Activated B cell treated with CpG ODN at 0.5 μM for 24 hours (primary cell): Measurements from ENCODE around the gene MYLK4. TPM values are rescaled to one million over a fixed set of nuclear protein-coding genes. Genes with fewer than 3 reads are reported as not detected.

Experiments
- ATAC-seq: fragments of 200-7000 bp; cut with Tn5 transposase; one replicate; pipeline ENCODE4 v1.10.0; 2021; ENCODE audit warnings: low read depth, mild to moderate bottlenecking, moderate library complexity
- CTCF ChIA-PET: fragments of 350-600 bp; sonication (Branson Sonifier 250); formaldehyde crosslinking; loops from one replicate; lab custom pipeline; 2021; ENCODE audit warnings: antibody characterized with exemption; lab: Charles Lee
- POLR2A ChIA-PET: fragments of 350-600 bp; sonication (Branson Sonifier 250); formaldehyde crosslinking; loops from one replicate; lab custom pipeline; 2021; ENCODE audit warnings: antibody characterized with exemption; lab: Charles Lee
- DNase-seq: peaks from one replicate; pipeline ENCODE4 v3.0.0; 2022
- H3K27ac Mint-ChIP-seq: one replicate; pipeline ENCODE4 v1.8.0; 2020; ENCODE audit warnings: mixed read lengths
- H3K27me3 Mint-ChIP-seq: one replicate; pipeline ENCODE4 v1.8.0; 2021; ENCODE audit warnings: mixed read lengths
- H3K36me3 Mint-ChIP-seq: one replicate; pipeline ENCODE4 v1.8.0; 2021; ENCODE audit warnings: low read depth, mixed read lengths
- H3K4me1 Mint-ChIP-seq: one replicate; pipeline ENCODE4 v1.8.0; 2021; ENCODE audit warnings: mixed read lengths
- H3K4me3 Mint-ChIP-seq: one replicate; pipeline ENCODE4 v1.8.0; 2020; ENCODE audit warnings: mild to moderate bottlenecking, mixed read lengths
- H3K9me3 Mint-ChIP-seq: one replicate; pipeline ENCODE4 v1.8.0; 2020; ENCODE audit warnings: mixed read lengths
- CTCF ChIP-seq: fragments of 200-600 bp; IDR thresholded peaks from one replicate; pipeline ENCODE4 v1.8.0; 2022; ENCODE audit warnings: antibody characterized with exemption, mild to moderate bottlenecking
- intact Hi-C: fragments of 100-400 bp; cut with micrococcal nuclease; formaldehyde crosslinking; loops from one replicate; pipeline ENCODE4 v1.15.1; 2024
- total RNA-seq: library from RNA; stranded (reverse); gene quantifications from 2 replicates; pipeline ENCODE4 v1.2.3, GENCODE V29; 2022

MYLK4 gene
- total RNA-seq, 1 donor from 2014 or later: 0.58 TPM

GRCh38 chr6:2773449-2773848, 22.7 kb upstream of the MYLK4 start:
- Mint-ChIP-seq H3K27me3 (no peaks in the 10 kb centered on the region), H3K27ac (no peak overlapping the region), H3K4me1 (peaks cover 16% of the 10 kb centered on the region), H3K36me3 (peaks cover 59% of the 10 kb centered on the region), H3K9me3 (no peaks in the 10 kb centered on the region), H3K4me3 (no peak overlapping the region)
- DNase-seq: no peak
- TF ChIP-seq CTCF: no peak
- POLR2A ChIA-PET: interaction anchor here (0.6 to 1.0 kb wide), 2 partner anchors 8 to 290 kb away, joined by 3 to 4 read pairs; partner anchors contain the start of gene WRNIP1
- no peak for ATAC-seq
- intact Hi-C loops: no loop called here
- CTCF ChIA-PET: interaction anchor here (1.2 kb wide), 1 partner anchor 23 kb away, joined by 4 read pairs; no protein-coding TSS in a partner anchor

GRCh38 chr6:2772840-2773239, 22.1 kb upstream of the MYLK4 start:
- no peak overlapping the region for H3K4me3 Mint-ChIP-seq
- H3K4me1 Mint-ChIP-seq: peaks cover 22% of the 10 kb centered on the region
- no peak for TF ChIP-seq CTCF
- ATAC-seq (no peak), DNase-seq (no peak)
- H3K36me3 Mint-ChIP-seq: peaks cover 60% of the 10 kb centered on the region
- ChIA-PET POLR2A (no interaction called here), CTCF (interaction anchor here (1.2 kb wide), 2 partner anchors 19 to 23 kb away, joined by 4 read pairs; no protein-coding TSS in a partner anchor)
- H3K9me3 Mint-ChIP-seq: no peaks in the 10 kb centered on the region
- intact Hi-C loops: no loop called here
- no peaks in the 10 kb centered on the region for H3K27me3 Mint-ChIP-seq
- no peak overlapping the region for H3K27ac Mint-ChIP-seq

GRCh38 chr6:2771079-2771478, 20.4 kb upstream of the MYLK4 start:
- TF ChIP-seq CTCF: no peak
- Mint-ChIP-seq H3K36me3 (peaks cover 50% of the 10 kb centered on the region), H3K4me1 (peaks cover 34% of the 10 kb centered on the region), H3K27ac (no peak overlapping the region), H3K27me3 (no peaks in the 10 kb centered on the region), H3K4me3 (no peak overlapping the region), H3K9me3 (no peaks in the 10 kb centered on the region)
- ATAC-seq (no peak), DNase-seq (no peak)
- ChIA-PET CTCF (no interaction called here), POLR2A (interaction anchor here (0.5 kb wide), 1 partner anchor 387 kb away, joined by 7 read pairs; no protein-coding TSS in a partner anchor)
- intact Hi-C loops: no loop called here

GRCh38 chr6:2770171-2770570, 19.4 kb upstream of the MYLK4 start:
- no peaks in the 10 kb centered on the region for H3K9me3 Mint-ChIP-seq
- H3K36me3 Mint-ChIP-seq: peaks cover 46% of the 10 kb centered on the region
- H3K4me3 Mint-ChIP-seq: no peak overlapping the region
- H3K4me1 Mint-ChIP-seq: peaks cover 32% of the 10 kb centered on the region
- ChIA-PET POLR2A (interaction anchor here (0.6 kb wide), 1 partner anchor 167 kb away, joined by 3 read pairs; no protein-coding TSS in a partner anchor), CTCF (interaction anchor here (1.3 to 1.7 kb wide), 2 partner anchors 21 to 162 kb away, joined by 4 to 5 read pairs; no protein-coding TSS in a partner anchor)
- intact Hi-C loops: no loop called here
- ATAC-seq: no peak
- no peaks in the 10 kb centered on the region for H3K27me3 Mint-ChIP-seq
- no peak for DNase-seq
- TF ChIP-seq CTCF: no peak
- H3K27ac Mint-ChIP-seq: no peak overlapping the region

GRCh38 chr6:2768696-2769095, 18.0 kb upstream of the MYLK4 start:
- no peak for TF ChIP-seq CTCF
- ChIA-PET POLR2A (interaction anchor here (1.8 kb wide), 1 partner anchor 73 kb away, joined by 8 read pairs; the partner anchor contains the start of gene SERPINB1), CTCF (interaction anchor here (0.6 to 2.8 kb wide), 3 partner anchors 12 to 163 kb away, joined by 4 to 13 read pairs (median 4); no protein-coding TSS in a partner anchor)
- peaks cover 36% of the 10 kb centered on the region for H3K36me3 Mint-ChIP-seq
- no peak for DNase-seq
- peaks cover 38% of the 10 kb centered on the region for H3K4me1 Mint-ChIP-seq
- no peaks in the 10 kb centered on the region for H3K27me3 Mint-ChIP-seq
- no peak for ATAC-seq
- H3K27ac Mint-ChIP-seq: no peak overlapping the region
- peak overlapping the region; percentile 54 for H3K4me3 Mint-ChIP-seq
- H3K9me3 Mint-ChIP-seq: no peaks in the 10 kb centered on the region
- intact Hi-C loops: loop anchor here (5.0 kb wide), 1 partner anchor 589 kb away; no protein-coding TSS in a partner anchor
